ENCODE data around the gene NSG1.

GRCh38 chr4:4401036-4401435 is 14.1 kb downstream of the NSG1 start:
- TF ChIP-seq CTCF (IDR thresholded peaks at IDR 0.05) (no peak), EZH2 (IDR thresholded peaks at IDR 0.05) (no peak)
